HS-27A (cell line): ENCODE measurements around the gene KARS1.

Experiments
- DNase-seq: peaks from one replicate; pipeline ENCODE4 v3.0.0-alpha.2; 2012; ENCODE audit warnings: low read depth, missing footprints

KARS1 gene

GRCh38 chr16:75647492-75648264, at the start of gene KARS1, which contains the start of gene TERF2IP:
KARS1 (minus strand) TSS chr16:75647665; CDS start chr16:75647639, 26 bp downstream.
TERF2IP (plus strand) TSS chr16:75647773; CDS start chr16:75647883, 110 bp downstream.
- peak; percentile 77 for DNase-seq

DNA sequence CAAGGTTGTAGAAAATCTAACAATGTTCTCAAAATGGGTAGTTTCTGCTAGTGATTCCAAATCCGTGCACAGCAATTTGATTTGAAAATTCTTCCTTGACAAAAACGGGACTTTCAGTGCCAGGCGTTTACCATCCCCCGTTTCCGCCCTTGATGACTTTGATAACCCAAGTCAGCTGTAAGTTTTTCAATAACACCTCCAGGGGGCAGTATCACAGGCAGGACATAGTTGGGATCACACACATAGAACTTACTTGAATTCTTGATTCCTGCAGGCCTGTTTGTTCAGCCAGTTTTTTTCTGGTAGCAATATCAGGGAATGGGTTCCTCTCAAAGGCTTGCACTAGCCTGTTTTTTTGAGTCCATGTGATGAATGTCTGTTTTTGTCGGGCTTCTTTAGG, 48.2 kb upstream of the KARS1 start:
- no peak for DNase-seq

- no peak for DNase-seq
Observed at GRCh38 chr16:75687361-75687760, 39.9 kb upstream of the KARS1 start.

DNA sequence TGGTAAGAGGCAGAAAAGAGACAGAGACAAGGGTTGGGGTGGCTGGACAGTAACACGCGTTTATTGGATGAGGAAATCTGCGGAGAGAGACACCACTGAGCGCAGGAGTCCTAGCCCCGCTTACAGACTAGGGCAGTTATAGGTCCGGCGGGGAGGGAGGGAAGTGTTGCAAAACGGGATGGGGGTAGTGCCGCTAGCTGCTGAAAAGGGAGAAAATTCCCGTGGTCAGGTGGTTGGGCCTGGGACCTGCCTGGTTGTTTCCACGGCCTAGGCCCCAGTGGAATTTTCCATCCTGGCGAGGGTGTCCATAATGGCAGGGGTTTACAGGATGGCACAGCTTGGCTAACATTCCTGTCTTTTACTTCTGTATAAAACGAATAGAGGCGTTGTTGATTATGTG, 34.8 kb upstream of the KARS1 start:
- DNase-seq: no peak

DNA sequence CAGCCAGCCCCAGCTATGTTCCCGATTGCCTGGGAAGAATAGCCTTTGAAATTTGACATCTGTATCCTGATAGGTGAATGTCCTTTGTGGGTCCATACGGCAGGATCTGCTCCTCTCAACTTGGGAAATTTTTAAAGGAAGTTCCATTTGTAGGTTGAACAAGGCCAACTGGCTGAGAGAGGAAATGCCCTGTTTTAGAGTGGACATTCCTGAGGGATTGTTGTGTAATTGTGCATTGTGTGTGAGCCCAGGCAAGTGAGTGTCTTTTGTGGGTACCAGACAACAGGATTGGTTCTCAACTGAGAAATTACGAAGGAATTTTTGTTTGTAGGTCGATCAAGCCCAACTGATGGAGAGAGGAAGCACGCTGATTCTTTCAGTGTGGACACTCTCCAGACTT, 31.9 kb upstream of the KARS1 start:
- DNase-seq: no peak

GRCh38 chr16:75676909-75677308, 29.4 kb upstream of the KARS1 start, which contains the start of gene CPHXL2:
CPHXL2 (minus strand) TSS chr16:75677009; CDS start chr16:75676999, 10 bp downstream.
- no peak for DNase-seq

GRCh38 chr16:75667503-75667902, 20.0 kb upstream of the KARS1 start:
- DNase-seq: no peak

DNA sequence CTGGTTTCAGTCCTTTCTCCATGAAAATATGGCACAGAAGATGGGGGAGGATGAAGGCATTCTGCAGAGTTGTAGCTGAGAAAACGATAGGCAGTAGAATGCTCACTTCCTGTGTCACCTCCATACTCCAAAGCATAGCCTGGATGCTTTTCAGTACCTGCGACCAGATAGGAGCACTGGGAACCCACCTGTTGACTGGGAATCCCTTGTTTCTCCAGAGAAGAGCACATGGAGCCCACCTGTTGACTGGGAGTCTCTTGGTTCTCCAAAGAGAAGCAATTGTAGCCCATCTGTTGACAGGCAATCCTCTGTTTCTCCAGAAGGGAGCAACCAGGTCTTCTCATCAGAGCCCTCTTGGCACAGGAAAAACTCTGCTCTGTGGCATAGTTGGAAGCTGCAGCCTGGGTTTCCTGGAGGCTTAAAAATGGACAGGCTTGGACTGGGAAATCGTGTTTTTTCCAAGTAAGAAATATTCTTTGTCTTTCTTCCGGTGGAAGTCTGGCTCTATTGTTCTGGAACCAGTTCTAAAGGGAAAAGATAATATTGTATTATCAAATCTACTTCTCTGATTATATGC, 13.3 kb upstream of the KARS1 start:
- DNase-seq: no peak

DNA sequence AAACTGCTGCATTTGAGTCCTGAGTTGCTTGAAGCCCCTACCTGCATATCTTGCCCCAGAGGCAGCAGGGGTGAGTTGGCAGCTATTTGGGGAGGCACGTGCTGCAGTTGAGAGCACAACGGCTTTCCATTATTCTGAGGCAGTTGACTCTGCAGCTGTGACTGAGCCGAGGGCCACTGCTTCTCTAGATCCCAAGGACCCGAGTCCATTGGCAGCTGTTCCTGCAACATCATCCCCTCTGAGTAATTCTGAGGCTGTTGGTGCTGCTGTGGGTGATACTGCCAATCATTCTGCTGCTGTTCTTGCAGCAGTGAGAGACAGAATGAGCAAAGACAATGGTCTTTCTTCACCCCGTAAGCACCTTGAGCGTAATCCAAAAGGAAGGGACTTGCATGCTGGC, 12.9 kb upstream of the KARS1 start:
- no peak for DNase-seq

GRCh38 chr16:75658175-75658574, 10.7 kb upstream of the KARS1 start:
- DNase-seq: no peak

DNA sequence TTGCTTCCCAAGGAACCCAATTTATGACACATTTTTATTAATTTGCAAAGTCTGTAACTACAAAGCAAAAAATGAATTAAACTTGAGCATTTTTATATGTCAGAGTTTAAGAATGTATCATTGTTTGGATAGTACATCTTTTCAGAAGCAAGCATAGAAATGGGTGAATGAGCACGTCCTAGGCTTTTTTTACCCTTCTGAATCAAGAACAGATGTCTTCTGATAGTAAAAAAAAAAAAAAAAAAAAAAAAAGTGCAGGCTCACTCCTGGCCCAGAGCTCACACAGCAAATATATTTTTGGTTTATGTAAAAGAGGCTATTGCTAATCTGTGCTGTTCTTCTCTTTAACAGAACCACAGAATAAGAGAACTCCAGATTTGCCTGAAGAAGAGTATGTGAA, 6.5 kb upstream of the KARS1 start:
- no peak for DNase-seq

DNA sequence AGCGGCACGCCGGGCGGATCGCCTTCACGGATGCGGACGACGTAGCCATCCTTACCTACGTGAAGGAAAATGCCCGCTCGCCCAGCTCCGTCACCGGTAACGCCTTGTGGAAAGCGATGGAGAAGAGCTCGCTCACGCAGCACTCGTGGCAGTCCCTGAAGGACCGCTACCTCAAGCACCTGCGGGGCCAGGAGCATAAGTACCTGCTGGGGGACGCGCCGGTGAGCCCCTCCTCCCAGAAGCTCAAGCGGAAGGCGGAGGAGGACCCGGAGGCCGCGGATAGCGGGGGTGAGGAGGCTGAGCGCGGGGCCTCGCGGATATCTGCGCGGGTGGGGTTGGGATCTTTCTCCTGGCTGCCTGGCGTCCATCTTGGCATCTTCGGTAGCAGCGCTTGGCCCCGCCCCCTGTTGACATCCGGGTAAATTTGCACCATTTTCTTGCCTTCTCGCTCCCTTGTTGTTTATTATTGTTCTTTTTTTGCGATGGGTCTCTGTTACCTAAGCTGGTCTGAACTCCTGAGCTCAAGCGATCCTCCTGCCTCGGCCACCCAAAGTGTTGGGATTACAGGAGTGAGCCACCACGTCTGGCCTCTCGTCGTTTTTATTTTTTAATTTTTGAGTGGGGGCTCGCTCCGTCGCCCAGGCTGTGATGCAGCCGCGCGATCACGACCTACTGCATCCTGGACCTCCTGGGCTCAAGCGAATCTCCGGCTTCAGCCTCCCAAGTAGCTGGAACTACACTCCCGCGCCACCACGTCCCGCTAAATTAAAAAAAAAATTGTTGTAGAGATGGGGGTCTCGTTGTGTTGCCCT, 1.0 kb upstream of the KARS1 start:
- DNase-seq: no peak

DNA sequence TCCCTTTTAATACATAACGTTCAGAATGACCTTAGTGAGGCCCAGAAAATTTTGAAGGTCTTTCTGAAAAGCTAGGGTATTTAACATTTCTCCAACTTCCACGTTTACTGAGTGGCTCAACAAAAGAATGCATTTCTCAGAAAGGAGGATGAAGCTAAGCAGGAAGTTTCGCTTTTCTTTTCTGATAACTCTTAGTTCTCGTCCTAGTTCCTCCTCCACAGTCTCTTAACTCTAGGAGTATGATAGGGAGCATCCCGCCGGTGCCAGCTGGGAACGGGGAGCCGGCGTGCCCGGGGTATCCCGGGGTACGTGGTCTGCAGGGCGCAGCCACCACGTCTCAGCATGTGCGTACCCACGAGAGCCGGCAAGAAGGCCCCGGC, 363 bp downstream of the KARS1 start:
- no peak for DNase-seq

DNA sequence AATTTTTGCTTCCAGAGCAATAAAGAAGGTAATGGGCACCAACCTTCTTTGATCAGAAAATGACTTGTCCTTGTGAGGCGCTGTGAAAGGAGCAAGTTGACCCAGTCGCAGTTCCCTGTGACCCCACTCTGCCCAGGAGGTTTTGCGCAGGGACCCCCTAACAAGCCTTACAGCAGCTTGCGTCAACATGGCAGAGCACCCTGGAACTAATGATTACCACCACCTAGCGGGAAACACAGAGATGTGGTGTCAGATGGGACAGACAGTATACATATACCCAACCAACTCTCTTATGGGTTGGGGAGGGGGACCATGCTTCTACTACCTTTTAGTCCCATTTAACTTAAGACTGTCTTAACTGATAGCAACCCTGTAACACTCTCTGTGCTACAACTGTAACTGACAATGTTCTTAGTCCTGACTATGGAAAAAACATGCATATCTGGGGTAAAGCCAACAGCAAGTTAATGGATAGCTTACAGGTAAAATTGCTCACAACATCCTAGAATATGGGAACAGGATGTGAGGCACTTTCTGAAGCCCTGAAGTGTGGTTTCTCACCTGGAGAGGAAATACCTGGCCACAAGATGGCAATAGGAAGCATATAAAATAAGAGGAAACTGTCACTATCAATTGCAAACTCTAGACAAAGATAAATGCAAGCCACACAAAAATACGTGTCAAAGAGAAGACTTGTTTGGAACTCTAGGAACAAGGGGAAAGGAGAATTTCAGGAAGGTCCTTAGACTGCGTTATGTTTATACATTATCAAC, 3.0 kb downstream of the KARS1 start:
- DNase-seq: no peak

DNA sequence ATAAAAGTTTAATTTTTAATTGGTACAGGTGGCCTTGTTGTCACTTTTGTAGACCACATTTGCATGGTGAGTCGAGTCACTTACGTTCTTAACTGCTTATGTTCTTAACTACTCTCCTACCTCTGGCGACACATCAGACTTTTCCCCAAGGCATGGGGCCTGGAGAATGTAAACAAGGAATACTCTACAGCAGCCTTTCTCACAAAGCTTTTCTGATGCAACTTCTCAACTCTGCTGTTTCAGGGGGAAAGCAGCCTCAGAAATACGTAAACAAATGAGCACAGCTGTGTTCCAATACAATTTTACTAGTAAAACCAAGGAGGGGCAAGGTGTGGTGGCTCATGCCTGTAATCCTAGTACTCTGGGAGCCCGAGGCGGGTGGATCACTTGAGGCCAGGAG, 6.9 kb downstream of the KARS1 start:
- no peak for DNase-seq

- DNase-seq: no peak
Observed at GRCh38 chr16:75635036-75635435, 12.4 kb downstream of the KARS1 start.

GRCh38 chr16:75632857-75633256, 14.6 kb downstream of the KARS1 start:
- no peak for DNase-seq

- no peak for DNase-seq
Observed at GRCh38 chr16:75630052-75630451, 17.4 kb downstream of the KARS1 start.

DNA sequence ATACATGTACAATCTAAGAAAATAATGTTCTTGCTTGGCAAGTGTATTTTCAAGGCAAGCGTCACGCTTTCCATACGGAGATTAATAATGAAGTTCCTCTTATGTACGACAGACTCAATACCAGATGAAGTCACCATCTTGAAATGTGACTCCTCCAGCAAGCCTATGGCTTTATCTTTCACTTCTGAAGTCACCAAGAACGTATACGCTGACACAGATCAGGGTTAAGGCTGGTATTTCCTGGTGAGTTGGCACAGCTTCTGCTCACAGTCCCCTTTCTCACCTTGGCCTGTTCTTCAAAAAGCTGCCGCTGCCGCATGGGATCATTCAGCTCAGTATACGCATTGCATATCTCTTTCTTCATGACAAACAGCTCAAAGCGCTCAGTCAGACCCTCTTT, 18.3 kb downstream of the KARS1 start:
- no peak for DNase-seq

DNA sequence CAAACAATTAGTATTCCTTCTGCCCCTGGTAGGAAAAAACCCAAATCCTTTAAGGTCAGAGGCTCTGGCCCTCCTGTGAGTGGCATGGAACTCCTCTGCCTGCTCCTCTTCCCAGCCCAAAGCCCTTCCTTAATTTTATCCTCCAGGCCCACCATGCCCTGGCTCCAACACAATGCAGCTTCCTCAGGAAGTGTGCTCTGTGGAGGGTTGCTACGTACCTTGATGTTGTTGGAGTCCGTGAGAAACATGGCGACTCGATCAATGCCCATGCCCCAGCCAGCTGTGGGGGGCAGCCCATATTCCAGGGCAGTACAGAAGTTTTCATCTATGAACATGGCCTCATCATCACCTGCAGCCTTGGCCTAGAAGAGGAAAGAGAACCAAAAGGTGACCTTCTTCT, 19.1 kb downstream of the KARS1 start:
- no peak for DNase-seq

DNA sequence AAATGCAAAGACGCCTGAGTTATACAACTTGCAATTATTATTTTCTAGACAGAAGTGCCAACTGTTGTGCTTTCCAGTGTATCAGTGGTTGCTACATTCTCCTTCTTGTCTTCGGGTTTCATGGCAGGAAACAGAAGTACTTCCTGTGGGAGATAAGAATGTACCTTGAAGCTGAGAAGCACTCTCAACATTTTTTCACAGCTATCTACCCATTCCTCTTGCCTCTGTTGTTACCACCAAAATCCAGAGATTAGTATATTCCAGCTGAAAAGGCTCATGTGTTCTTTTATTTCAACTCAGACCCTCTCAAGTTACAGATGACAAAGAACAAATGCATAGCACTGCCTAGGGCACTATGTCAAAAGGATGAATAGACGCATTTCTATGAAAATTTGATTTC, 19.6 kb downstream of the KARS1 start:
- no peak for DNase-seq

- no peak for DNase-seq
Observed at GRCh38 chr16:75626806-75627205, 20.7 kb downstream of the KARS1 start.
